ENCODE results near the gene COL4A5.

The COL4A5 gene

DNA sequence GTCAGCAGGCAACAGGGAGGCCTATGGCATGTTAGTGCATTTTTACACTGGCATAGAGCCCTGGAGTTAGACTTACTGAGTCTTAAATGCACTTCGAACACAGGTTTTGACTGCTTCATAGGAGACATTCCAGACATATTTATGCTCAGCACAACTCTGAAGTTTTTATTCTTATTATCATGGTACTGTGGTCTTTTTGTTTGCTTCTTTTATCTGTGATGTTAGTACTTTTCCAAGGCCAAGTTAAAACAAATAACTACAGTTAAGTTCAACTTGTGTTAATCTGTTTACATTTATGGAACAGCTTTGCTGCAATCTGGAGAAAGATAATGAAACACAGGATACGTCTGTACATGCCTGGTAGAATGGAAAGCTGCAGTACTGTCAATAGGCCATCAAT is 76.5 kb downstream of the COL4A5 start:
- H3K27me3 Mint-ChIP-seq: no peaks in the 10 kb centered on the region
- no peaks in the 10 kb centered on the region for H3K4me1 Mint-ChIP-seq (ENCODE audit: low read depth)
- no peaks in the 10 kb centered on the region for H3K36me3 Mint-ChIP-seq
- H3K4me3 Mint-ChIP-seq: no peak overlapping the region
- H3K9me3 Mint-ChIP-seq (ENCODE audit: low read depth): no peaks in the 10 kb centered on the region
- no peak overlapping the region for H3K27ac Mint-ChIP-seq

DNA sequence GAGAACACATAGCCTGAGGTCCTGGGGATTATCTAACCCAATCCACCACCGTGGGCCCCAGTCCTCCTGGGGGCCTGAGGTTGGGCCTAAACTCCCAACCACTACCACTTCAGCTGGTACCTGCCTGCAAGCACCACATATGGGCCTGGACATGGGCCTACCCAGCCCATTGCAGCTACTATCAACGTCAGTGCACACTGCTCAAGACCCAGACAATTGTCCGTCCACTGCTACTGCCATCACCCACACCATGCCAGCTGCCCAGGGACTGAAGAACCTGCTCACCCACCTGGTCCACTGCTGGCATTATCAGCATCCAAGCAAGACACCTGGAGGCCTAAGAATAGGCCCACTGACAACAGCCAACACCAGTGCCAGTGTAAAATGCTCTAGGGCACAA is 88.1 kb downstream of the COL4A5 start:
- Mint-ChIP-seq H3K4me3 (no peak overlapping the region), H3K27ac (no peak overlapping the region), H3K36me3 (no peaks in the 10 kb centered on the region), H3K27me3 (no peaks in the 10 kb centered on the region), H3K4me1 (ENCODE audit: low read depth) (no peaks in the 10 kb centered on the region), H3K9me3 (ENCODE audit: low read depth) (no peaks in the 10 kb centered on the region)

DNA sequence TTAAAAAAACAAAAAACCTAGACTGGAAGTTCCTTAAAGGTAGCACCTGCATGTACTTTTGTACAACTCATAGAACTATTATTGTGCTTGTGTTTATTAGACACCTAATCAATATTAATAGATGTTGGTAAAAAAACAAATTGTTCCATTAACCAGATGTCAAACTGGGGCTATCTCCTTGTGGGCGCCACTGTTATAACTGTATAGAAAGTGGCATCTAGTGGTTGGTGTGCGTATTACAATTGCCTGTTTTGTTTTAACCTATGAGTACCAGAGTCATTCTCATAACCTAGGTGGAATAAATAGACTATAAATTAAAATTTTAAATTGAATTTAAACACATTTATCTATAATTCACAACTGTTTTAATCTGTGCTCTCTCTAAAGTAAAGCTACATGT is 97.4 kb downstream of the COL4A5 start:
- Mint-ChIP-seq H3K27me3 (no peaks in the 10 kb centered on the region), H3K4me1 (ENCODE audit: low read depth) (no peaks in the 10 kb centered on the region), H3K27ac (no peak overlapping the region), H3K36me3 (no peaks in the 10 kb centered on the region), H3K9me3 (ENCODE audit: low read depth) (no peaks in the 10 kb centered on the region), H3K4me3 (no peak overlapping the region)

DNA sequence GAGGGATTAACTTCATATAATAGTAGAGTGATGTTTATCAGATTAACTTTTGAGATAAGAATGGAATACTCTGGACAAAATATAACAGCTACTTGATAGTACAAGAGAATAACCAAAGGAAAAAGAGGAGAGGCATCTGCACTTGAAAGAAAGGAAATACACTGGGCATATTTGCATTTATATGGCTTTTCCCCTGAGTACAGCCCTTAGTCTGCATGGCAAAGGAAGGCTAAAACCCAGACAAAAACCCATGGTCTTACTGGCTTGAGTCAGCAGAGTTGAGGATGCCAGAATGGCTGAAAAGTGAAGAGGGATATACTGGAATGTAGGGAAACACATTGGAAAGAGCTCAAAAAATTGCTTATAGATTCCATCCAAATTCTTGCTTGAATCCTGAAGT is 101.6 kb downstream of the COL4A5 start:
- H3K27me3 Mint-ChIP-seq: no peaks in the 10 kb centered on the region
- H3K36me3 Mint-ChIP-seq: no peaks in the 10 kb centered on the region

DNA sequence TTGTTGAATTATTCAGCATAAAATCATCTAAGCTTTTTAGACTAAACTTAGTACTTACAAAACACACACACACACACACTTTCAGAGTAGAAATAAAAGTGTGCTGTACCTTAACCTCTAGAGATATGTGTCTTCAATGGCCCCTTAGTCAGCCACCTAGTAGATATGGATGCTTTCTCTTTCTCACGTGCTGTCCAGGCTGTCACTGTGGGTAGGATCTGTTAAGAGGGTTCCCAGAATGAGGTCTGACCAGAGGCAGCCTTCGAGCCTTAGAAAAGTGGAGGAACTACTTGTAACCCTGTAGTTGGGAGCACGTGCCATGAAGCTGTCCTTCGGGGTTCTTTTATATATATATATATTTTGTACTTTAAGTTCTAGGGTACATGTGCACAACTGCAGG is 117.9 kb downstream of the COL4A5 start:
- Mint-ChIP-seq H3K27ac (no peak overlapping the region), H3K27me3 (no peaks in the 10 kb centered on the region), H3K4me1 (ENCODE audit: low read depth) (no peaks in the 10 kb centered on the region)

More for the DNA sequence above, 101.6 kb downstream of the COL4A5 start:
- Mint-ChIP-seq H3K27ac (no peak overlapping the region), H3K9me3 (ENCODE audit: low read depth) (no peaks in the 10 kb centered on the region), H3K4me3 (no peak overlapping the region), H3K4me1 (ENCODE audit: low read depth) (no peaks in the 10 kb centered on the region)

DNA sequence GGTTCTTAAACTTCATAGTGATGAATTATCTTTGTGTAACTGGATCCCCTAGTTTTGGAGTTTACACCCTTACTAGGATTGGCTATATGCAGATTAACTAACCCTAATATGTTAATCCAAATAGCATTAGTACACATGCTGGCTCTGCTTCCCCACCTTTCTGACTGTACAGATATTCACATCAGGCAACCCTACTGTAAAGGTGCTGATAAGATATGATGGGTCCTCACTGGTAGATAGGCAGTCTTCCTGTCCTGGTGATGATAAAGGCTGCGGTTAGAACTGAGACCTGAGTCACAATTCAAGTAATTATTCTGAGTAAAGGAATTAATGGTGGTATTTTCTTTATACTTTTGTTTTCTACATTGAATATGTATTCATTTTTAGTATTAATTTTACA is 118.6 kb downstream of the COL4A5 start:
- H3K36me3 Mint-ChIP-seq: no peaks in the 10 kb centered on the region
- H3K4me3 Mint-ChIP-seq: no peak overlapping the region
- H3K4me1 Mint-ChIP-seq (ENCODE audit: low read depth): no peaks in the 10 kb centered on the region
- no peak overlapping the region for H3K27ac Mint-ChIP-seq
- no peaks in the 10 kb centered on the region for H3K9me3 Mint-ChIP-seq (ENCODE audit: low read depth)
- H3K27me3 Mint-ChIP-seq: no peaks in the 10 kb centered on the region

More for the DNA sequence above, 117.9 kb downstream of the COL4A5 start:
- H3K9me3 Mint-ChIP-seq (ENCODE audit: low read depth): no peaks in the 10 kb centered on the region
- H3K4me3 Mint-ChIP-seq: no peak overlapping the region
- no peaks in the 10 kb centered on the region for H3K36me3 Mint-ChIP-seq

DNA sequence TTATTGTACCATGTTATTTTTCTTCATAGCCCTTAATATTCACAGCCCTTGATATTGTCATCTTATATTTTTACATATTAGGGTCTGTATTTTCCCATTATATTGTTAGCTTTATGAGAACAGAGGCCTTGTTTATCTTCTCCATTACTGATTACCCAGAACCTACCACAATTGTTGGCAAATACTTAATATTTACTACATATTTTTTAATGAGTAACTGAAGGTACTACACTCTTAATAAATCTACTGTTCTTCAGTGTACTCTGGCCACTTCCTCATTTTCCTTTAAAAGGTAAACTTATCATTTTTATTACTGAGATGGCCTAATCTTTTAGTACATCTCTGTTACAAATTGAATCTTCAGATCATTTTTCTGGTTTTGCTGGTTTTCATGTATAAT is 133.5 kb downstream of the COL4A5 start:
- no peak overlapping the region for H3K4me3 Mint-ChIP-seq
- no peaks in the 10 kb centered on the region for H3K27me3 Mint-ChIP-seq
- H3K9me3 Mint-ChIP-seq (ENCODE audit: low read depth): no peaks in the 10 kb centered on the region
- no peaks in the 10 kb centered on the region for H3K36me3 Mint-ChIP-seq
- no peak overlapping the region for H3K27ac Mint-ChIP-seq
- no peaks in the 10 kb centered on the region for H3K4me1 Mint-ChIP-seq (ENCODE audit: low read depth)

DNA sequence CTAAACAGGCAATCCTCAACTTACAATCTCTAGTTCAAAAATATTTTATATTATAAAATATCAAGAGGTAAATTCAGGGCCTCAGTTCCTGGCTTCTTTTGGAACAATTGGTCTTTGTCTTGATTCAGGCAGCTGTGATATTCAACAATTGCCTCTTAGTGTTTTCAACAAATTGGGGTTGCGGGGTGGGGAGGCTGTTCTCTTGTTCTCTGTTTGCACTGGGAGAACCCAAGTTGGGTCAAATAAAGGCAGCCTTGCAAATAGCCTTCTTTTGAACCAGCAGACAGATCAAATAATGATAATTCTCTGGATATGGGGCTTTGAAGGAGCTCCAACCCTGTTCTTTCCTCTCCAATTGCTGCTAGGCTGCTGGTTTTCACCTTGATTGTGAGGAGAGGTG is 142.5 kb downstream of the COL4A5 start:
- H3K27ac Mint-ChIP-seq: no peak overlapping the region
- H3K4me1 Mint-ChIP-seq (ENCODE audit: low read depth): no peaks in the 10 kb centered on the region
- no peaks in the 10 kb centered on the region for H3K36me3 Mint-ChIP-seq
- no peak overlapping the region for H3K4me3 Mint-ChIP-seq
- no peaks in the 10 kb centered on the region for H3K9me3 Mint-ChIP-seq (ENCODE audit: low read depth)
- H3K27me3 Mint-ChIP-seq: no peaks in the 10 kb centered on the region

DNA sequence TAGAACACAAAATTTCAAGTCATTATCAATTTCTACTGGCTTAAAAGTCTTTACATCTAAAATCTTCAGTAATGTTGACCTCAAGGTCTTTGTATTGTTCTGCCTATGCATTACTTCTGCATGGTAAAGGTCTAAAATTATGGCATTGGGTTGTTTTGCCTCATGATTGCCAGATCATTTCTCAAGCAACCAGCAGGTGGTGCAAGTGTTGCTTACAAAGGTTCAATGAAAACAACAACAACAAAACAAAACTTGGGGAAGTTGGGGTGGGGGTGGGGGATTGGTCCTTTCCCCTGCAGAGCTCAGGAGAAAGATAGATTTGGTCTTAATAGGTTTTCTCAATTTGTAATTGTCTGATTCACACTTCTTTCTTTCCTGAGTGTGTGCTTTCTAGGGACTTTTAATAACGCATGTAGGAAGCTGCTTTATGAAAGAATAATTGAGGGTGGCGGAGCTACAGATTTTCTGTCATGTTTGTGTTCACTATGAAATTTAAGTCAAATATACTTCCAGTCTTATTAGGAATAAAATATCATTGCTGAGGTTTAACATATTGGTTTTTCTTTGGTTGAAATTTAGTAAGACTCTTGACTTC is 145.1 kb downstream of the COL4A5 start:
- Mint-ChIP-seq H3K4me3 (no peak overlapping the region), H3K4me1 (ENCODE audit: low read depth) (no peaks in the 10 kb centered on the region), H3K27me3 (no peaks in the 10 kb centered on the region), H3K9me3 (ENCODE audit: low read depth) (no peaks in the 10 kb centered on the region), H3K27ac (no peak overlapping the region), H3K36me3 (no peaks in the 10 kb centered on the region)

DNA sequence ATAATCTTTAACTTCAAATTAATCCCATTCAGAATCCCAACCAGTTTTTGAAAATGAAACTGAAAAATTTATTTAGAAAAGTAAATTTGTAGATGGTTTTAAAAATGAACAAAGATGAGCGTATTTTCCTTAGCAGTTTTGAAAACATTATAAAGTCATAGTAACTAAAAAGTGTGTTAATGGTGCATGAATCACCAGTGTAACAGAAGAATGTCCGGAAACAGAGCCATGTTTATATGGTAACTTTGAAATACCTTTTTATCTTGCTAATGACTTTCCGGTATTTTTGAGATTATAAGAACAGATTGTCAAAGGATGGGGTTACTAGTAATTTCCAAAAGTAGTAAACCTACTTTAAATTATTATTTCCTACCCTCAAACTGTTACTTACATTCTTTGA is 150.9 kb downstream of the COL4A5 start:
- no peaks in the 10 kb centered on the region for H3K36me3 Mint-ChIP-seq
- H3K9me3 Mint-ChIP-seq (ENCODE audit: low read depth): no peaks in the 10 kb centered on the region
- no peaks in the 10 kb centered on the region for H3K27me3 Mint-ChIP-seq
- H3K4me1 Mint-ChIP-seq (ENCODE audit: low read depth): no peaks in the 10 kb centered on the region
- no peak overlapping the region for H3K4me3 Mint-ChIP-seq
- H3K27ac Mint-ChIP-seq: no peak overlapping the region

DNA sequence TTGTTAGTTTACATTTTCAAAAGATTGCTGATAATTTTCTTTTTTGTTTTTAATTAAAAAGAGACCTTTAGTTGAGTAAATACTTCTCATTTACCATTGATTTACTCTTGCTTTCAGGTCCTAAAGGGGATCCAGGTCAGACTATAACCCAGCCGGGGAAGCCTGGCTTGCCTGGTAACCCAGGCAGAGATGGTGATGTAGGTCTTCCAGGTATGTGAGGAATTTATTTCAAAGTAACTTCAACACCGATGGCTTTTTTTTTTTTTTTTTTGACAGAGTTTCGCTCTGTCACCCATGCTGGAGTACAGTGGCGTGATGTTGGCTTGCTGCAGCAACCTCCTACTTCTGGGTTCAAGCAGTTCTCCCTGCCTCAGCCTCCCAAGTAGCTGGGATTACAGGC is 161.6 kb downstream of the COL4A5 start:
- H3K4me3 Mint-ChIP-seq: no peak overlapping the region
- H3K4me1 Mint-ChIP-seq (ENCODE audit: low read depth): no peaks in the 10 kb centered on the region
- no peak overlapping the region for H3K27ac Mint-ChIP-seq
- H3K27me3 Mint-ChIP-seq: no peaks in the 10 kb centered on the region
- H3K9me3 Mint-ChIP-seq (ENCODE audit: low read depth): no peaks in the 10 kb centered on the region
- no peaks in the 10 kb centered on the region for H3K36me3 Mint-ChIP-seq

DNA sequence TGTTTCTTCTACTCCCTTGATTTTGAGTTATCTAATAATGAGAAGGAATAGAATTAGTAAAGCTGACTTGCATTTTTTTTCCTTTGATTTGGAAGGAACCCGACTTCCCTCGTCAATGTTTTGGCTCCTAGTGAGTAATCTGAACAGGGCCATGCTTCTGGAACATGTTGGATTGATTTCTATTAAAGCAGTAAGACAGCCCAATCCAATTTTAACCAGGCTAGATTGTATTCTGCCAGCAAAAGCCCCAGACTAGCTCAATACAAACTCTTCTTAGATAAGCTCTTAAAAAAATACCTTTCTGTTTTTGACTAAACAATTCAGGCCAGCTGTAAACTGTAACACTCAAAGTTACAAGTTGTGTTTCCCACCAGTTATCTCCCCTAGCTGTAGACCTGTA is 170.5 kb downstream of the COL4A5 start:
- Mint-ChIP-seq H3K36me3 (no peaks in the 10 kb centered on the region), H3K27ac (no peak overlapping the region), H3K9me3 (ENCODE audit: low read depth) (no peaks in the 10 kb centered on the region), H3K4me3 (no peak overlapping the region), H3K4me1 (ENCODE audit: low read depth) (no peaks in the 10 kb centered on the region), H3K27me3 (no peaks in the 10 kb centered on the region)

DNA sequence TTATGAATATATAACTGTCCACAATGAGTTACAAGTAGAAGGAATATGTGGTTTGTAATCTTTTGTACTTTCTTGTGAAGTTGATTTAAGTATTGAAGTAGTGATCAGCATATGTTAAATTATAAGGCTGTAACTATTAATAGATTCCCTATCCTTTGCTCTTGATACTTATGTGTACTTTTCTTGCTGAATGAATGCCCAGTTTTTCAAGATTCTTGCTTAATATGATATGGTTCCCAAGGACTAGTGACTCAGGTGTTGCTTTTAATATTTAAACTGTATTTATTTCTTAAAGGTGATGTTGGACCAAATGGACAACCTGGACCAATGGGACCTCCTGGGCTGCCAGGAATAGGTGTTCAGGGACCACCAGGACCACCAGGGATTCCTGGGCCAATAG is 175.0 kb downstream of the COL4A5 start:
- Mint-ChIP-seq H3K36me3 (no peaks in the 10 kb centered on the region), H3K4me3 (no peak overlapping the region), H3K27me3 (no peaks in the 10 kb centered on the region), H3K9me3 (ENCODE audit: low read depth) (no peaks in the 10 kb centered on the region), H3K27ac (no peak overlapping the region), H3K4me1 (ENCODE audit: low read depth) (no peaks in the 10 kb centered on the region)

DNA sequence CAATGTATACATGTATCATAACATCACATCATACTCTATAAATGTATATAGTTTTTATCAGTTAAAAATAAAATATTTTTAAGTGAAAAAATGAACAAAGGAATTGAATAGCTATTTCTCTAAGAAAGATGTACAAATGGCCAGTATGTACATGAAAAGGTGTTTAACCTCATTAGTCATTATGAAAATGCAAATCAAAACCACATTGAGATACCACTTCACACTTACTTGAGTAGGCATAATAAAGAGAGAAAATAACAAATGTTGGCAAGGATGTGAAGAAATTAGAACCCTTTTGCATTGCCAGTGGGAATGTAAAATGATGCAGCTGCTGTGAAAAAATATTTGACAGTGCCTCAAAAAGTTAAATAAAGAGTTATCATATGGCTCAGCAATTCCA is 201.2 kb downstream of the COL4A5 start:
- Mint-ChIP-seq H3K27me3 (no peaks in the 10 kb centered on the region), H3K4me3 (no peak overlapping the region), H3K9me3 (ENCODE audit: low read depth) (peaks cover 4% of the 10 kb centered on the region), H3K4me1 (ENCODE audit: low read depth) (no peaks in the 10 kb centered on the region), H3K27ac (no peak overlapping the region), H3K36me3 (no peaks in the 10 kb centered on the region)

DNA sequence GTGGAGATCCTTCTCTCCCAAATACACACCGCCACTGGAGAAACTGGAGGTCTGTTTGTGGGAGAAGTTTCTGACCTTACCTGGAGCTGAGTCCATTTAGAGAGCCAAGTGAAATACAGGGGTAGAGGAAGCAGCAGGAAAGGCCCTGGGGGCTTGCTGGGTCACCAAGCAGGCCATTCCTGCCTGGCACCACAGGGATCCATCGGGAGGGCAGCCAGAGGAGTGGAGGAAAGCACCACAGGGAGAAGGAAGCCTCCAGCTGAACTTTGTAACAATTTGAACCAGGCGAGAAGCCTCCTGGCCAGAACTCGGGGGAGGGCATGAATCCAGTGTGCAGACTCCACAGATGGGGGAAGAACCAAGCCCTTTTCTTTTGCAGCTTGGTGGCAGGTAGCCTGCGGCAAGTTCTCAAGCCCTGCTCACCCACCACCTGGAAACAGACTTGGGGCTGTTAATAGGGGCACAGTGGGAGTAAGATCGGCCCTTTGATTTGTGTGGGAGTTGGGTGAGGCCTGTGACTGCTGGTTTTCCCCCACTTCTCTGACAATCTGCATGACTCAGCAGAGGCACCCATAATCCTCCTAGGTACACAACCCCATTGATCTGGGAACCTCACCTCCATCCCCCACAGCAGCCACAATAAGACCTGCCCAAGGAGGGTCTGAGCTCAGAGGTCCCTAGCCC is 202.1 kb downstream of the COL4A5 start:
- H3K27me3 Mint-ChIP-seq: no peaks in the 10 kb centered on the region
- H3K4me3 Mint-ChIP-seq: no peak overlapping the region
- H3K27ac Mint-ChIP-seq: no peak overlapping the region
- H3K4me1 Mint-ChIP-seq (ENCODE audit: low read depth): no peaks in the 10 kb centered on the region
- no peaks in the 10 kb centered on the region for H3K36me3 Mint-ChIP-seq
- H3K9me3 Mint-ChIP-seq (ENCODE audit: low read depth): peaks cover 4% of the 10 kb centered on the region

DNA sequence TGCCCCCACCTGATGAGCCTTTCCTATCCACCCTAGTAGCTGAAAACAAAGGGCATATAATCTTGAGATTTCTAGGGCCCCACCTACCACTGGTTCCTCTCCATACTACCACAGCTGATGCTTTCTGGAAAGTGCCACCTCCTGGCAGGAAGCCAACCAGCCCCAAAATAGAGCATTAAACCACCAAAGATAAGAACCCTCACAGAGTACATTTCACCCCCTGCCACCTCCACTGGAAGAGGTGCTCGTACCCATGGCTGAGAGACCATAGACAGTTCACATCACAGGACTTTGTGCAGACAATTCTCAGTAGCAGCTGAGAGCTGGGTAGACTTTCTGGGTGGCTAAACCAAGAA is 202.6 kb downstream of the COL4A5 start:
- Mint-ChIP-seq H3K4me1 (ENCODE audit: low read depth) (no peaks in the 10 kb centered on the region), H3K9me3 (ENCODE audit: low read depth) (peaks cover 4% of the 10 kb centered on the region), H3K4me3 (no peak overlapping the region), H3K27ac (no peak overlapping the region), H3K27me3 (no peaks in the 10 kb centered on the region), H3K36me3 (no peaks in the 10 kb centered on the region)
